GM23248 (cell line): ENCODE measurements around the gene PDE6B.

ENCODE experiments used
- EZH2 ChIP-seq: fragments of 200-600 bp; sonication (generic); IDR thresholded peaks from 2 replicates; pipeline ENCODE4 v1.6.1; 2018; ENCODE audit warnings: antibody characterized with exemption, mild to moderate bottlenecking; ENCODE audit not compliant: insufficient read depth, poor library complexity, severe bottlenecking
- EZH2phosphoT487 ChIP-seq: fragments of 200-600 bp; sonication (generic); IDR thresholded peaks from 2 replicates; pipeline ENCODE4 v1.6.1; 2018; ENCODE audit warnings: antibody characterized with exemption, moderate library complexity, mild to moderate bottlenecking, low read depth; ENCODE audit not compliant: insufficient read depth

GRCh38 chr4:714087-714486 lies 88.7 kb downstream of the PDE6B start:
- TF ChIP-seq EZH2 (no peak), EZH2phosphoT487 (no peak)
